B cell (primary cell): ENCODE results near the gene PRRX1. TPM values are rescaled to one million over a fixed set of nuclear protein-coding genes. Genes with fewer than 3 reads are reported as not detected.

Experiments
- ATAC-seq: fragments of 200-7000 bp; cut with Tn5 transposase; one replicate; pipeline ENCODE4 v1.10.0; 2021; ENCODE audit warnings: low read depth, mild to moderate bottlenecking, moderate number of reproducible peaks, moderate library complexity
- CTCF ChIA-PET: fragments of 350-600 bp; sonication (Branson Sonifier 250); formaldehyde crosslinking; loops from one replicate; lab custom pipeline; 2021; ENCODE audit warnings: antibody characterized with exemption, inconsistent platforms; lab: Charles Lee
- POLR2A ChIA-PET: fragments of 350-600 bp; sonication (Branson Sonifier 250); formaldehyde crosslinking; loops from one replicate; lab custom pipeline; 2021; ENCODE audit warnings: antibody characterized with exemption; lab: Charles Lee
- DNase-seq: peaks from one replicate; pipeline ENCODE4 v3.0.0; 2013
- H2AFZ ChIP-seq: 2 replicates; pipeline ENCODE4 v1.6.1; 2012; ENCODE audit warnings: mild to moderate bottlenecking, low read depth, low read length; ENCODE audit not compliant: insufficient read depth, poor library complexity, severe bottlenecking
- H3K27ac ChIP-seq, 2 donors: 1 replicate in 1 of 2; 2 replicates in 1 of 2; pipeline ENCODE4 v1.5.1; 2012 to 2013; ENCODE audit warnings: low read length in 2 of 2, mild to moderate bottlenecking in 2 of 2, moderate library complexity in 1 of 2
- H3K27me3 ChIP-seq, 4 experiments: fragments of 200-600 bp in 1 of 4; sonication (generic) in 1 of 4; replicated peaks in 1 of 4; 1 replicate in 2 of 4; 2 replicates in 2 of 4; pipeline versions ENCODE4 v1.6.1 to v1.7.0; 2013 to 2016; ENCODE audit warnings: low read length in 3 of 4, mild to moderate bottlenecking in 2 of 4, mixed read lengths in 1 of 4, moderate library complexity in 1 of 4; ENCODE audit not compliant: insufficient read depth in 4 of 4, control insufficient read depth in 3 of 4; ENCODE audit errors: control extremely low read depth in 1 of 4
- H3K36me3 ChIP-seq, 2 experiments: replicated peaks in 1 of 2; 1 replicate in 1 of 2; 2 replicates in 1 of 2; pipeline versions ENCODE4 v1.6.1 to v1.7.1; 2013; ENCODE audit warnings: low read length in 1 of 2; ENCODE audit not compliant: insufficient read depth in 2 of 2, control insufficient read depth in 1 of 2; ENCODE audit errors: control extremely low read depth in 1 of 2, extremely low read depth in 1 of 2
- H3K4me1 ChIP-seq, 2 donors: fragments of 200-600 bp in 1 of 2; sonication (generic) in 1 of 2; 1 replicate in 1 of 2; 2 replicates in 1 of 2; pipeline versions ENCODE4 v1.5.1 to v1.6.1; 2013 to 2017; ENCODE audit warnings: low read length in 2 of 2; ENCODE audit not compliant: control insufficient read depth in 2 of 2, insufficient read depth in 2 of 2
- H3K4me2 ChIP-seq: replicated peaks from 2 replicates; pipeline ENCODE3; 2012; ENCODE audit warnings: mild to moderate bottlenecking, low read depth, low read length; ENCODE audit not compliant: poor library complexity, severe bottlenecking
- H3K4me3 ChIP-seq, 5 experiments: fragments of 200-600 bp in 1 of 5; sonication (generic) in 1 of 5; 1 replicate in 3 of 5; 2 replicates in 2 of 5; pipeline versions ENCODE4 v1.5.1 to v1.7.0; 2011 to 2016; ENCODE audit warnings: low read length in 4 of 5, mild to moderate bottlenecking in 4 of 5, low read depth in 2 of 5, control low read depth in 1 of 5, moderate library complexity in 1 of 5; ENCODE audit not compliant: insufficient read depth in 1 of 5; ENCODE audit errors: control extremely low read depth in 1 of 5, extremely low read depth in 1 of 5
- H3K79me2 ChIP-seq: fragments of 200-600 bp; sonication (generic); one replicate; pipeline ENCODE4 v1.6.0; 2016; ENCODE audit warnings: low read length; ENCODE audit not compliant: control insufficient read depth, insufficient read depth
- H3K9ac ChIP-seq: fragments of 200-600 bp; sonication (generic); 2 replicates; pipeline ENCODE4 v1.6.1; 2017; ENCODE audit warnings: mild to moderate bottlenecking, low read length, moderate library complexity
- H3K9me3 ChIP-seq, 3 donors: one replicate each; pipeline versions ENCODE4 v1.6.1 to v1.7.1; 2013; ENCODE audit warnings: low read length in 2 of 3; ENCODE audit not compliant: control insufficient read depth in 2 of 3, insufficient read depth in 1 of 3; ENCODE audit errors: control extremely low read depth in 1 of 3
- H4K20me1 ChIP-seq: 2 replicates; pipeline ENCODE4 v1.6.0; 2012; ENCODE audit warnings: mild to moderate bottlenecking, low read length; ENCODE audit not compliant: insufficient read depth, control insufficient read depth, poor library complexity, severe bottlenecking
- H3K27ac Mint-ChIP-seq: one replicate; pipeline ENCODE4 v1.8.0; 2021; ENCODE audit warnings: mixed read lengths
- H3K27me3 Mint-ChIP-seq: one replicate; pipeline ENCODE4 v1.8.0; 2021; ENCODE audit warnings: mixed read lengths
- H3K4me1 Mint-ChIP-seq: one replicate; pipeline ENCODE4 v1.8.0; 2021; ENCODE audit warnings: mixed read lengths
- H3K4me3 Mint-ChIP-seq: one replicate; pipeline ENCODE4 v1.8.0; 2021; ENCODE audit warnings: mixed read lengths
- H3K9me3 Mint-ChIP-seq: one replicate; pipeline ENCODE4 v1.8.0; 2022; ENCODE audit warnings: mixed read lengths; ENCODE audit not compliant: insufficient read depth
- EZH2 ChIP-seq: IDR thresholded peaks from 2 replicates; pipeline ENCODE4 v1.6.1; 2012; ENCODE audit warnings: borderline replicate concordance, low read depth, mild to moderate bottlenecking, moderate library complexity, low read length; ENCODE audit not compliant: insufficient read depth, poor library complexity, severe bottlenecking
- WGBS: methylation state at CpG from one replicate; pipeline ENCODE4 v1.1.5; 2013; ENCODE audit warnings: missing lambda C conversion rate; ENCODE audit not compliant: insufficient coverage; 5-methylcytosine and 5-hydroxymethylcytosine counted together
- intact Hi-C: fragments of 100-400 bp; cut with micrococcal nuclease; formaldehyde crosslinking; loops from one replicate; pipeline ENCODE4 v1.10.0; 2022
- polyA plus RNA-seq: library from polyadenylated mRNA; depleted of rRNA; stranded (reverse); fragments of >200 nt; gene quantifications from 2 replicates; pipeline ENCODE4 v1.2.3, GENCODE V29; 2012
- total RNA-seq, 2 donors: library from RNA; stranded (reverse); fragments of 120-200 nt in 1 of 2; gene quantifications; 1 replicate in 1 of 2; 2 replicates in 1 of 2; pipeline versions ENCODE4 v1.2.3 to v1.2.4, GENCODE V29; 2013 to 2022
- TF ChIP-seq, protein P1 (sequence below): fragments of 200-600 bp; IDR thresholded peaks from one replicate; pipeline ENCODE4 v1.8.0; 2022; ENCODE audit warnings: antibody characterized with exemption, mild to moderate bottlenecking

PRRX1 gene
- total and polyA plus RNA-seq, 2 donors (not counting 1 experiment from before 2014, with no cell fraction given): not detected

DNA sequence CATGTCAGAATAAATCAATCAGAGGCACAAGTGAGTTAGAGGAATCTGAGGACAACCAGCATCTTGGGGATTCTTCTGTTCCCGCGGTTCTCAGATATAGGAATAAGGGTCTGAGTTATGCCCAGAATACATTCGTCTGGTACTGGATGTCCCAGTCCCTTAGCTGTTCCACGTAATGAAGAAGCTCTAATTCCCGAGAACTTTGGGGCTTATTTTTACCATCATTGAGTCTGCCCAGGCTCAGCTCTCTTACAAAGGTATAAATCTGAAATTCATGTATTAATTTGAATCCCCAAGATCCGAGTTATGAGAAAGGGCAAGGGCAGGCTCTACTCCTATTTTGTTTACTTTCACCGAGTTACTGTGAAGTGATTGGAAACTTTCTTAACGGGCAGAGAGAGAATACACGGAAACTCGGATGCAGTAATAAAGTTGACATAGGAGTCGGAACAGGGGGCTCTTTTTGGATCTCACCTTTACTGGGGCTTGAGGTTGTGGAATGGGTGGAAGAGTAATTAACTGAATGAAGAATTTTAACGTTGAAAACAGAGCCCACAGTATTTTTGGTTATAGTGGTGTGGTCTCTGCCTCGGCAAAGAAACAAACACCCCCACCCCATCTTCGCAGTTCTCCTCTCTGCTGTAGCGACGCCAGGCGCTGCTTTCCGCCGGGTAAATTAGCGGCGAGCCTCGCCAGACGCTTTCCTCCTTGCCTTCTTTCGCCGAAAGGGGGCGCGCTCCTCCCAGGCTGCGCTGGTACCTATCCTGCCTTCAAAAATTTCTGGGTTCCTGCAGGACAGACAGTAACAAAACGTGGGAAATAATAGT, 7.1 kb downstream of the PRRX1 start:
- ATAC-seq: no peak
- Histone ChIP-seq H3K4me1 (no peaks in the 10 kb centered on the region), H3K9me3 (peaks cover 0 to 9% (median 0%) of the 10 kb centered on the region in 3 donors), H3K27ac (no peak overlapping the region), H3K4me2 (no peak overlapping the region), H2AFZ (no peak overlapping the region), H3K36me3 (no peaks in the 10 kb centered on the region), H4K20me1 (no peaks in the 10 kb centered on the region), H3K27me3 (peaks cover 0 to 50% (median 28%) of the 10 kb centered on the region in 4 experiments), H3K9ac (no peak overlapping the region), H3K4me3 (no peak overlapping the region), H3K79me2 (no peaks in the 10 kb centered on the region)
- TF ChIP-seq EZH2: no peak
- TF ChIP-seq, protein P1, sequence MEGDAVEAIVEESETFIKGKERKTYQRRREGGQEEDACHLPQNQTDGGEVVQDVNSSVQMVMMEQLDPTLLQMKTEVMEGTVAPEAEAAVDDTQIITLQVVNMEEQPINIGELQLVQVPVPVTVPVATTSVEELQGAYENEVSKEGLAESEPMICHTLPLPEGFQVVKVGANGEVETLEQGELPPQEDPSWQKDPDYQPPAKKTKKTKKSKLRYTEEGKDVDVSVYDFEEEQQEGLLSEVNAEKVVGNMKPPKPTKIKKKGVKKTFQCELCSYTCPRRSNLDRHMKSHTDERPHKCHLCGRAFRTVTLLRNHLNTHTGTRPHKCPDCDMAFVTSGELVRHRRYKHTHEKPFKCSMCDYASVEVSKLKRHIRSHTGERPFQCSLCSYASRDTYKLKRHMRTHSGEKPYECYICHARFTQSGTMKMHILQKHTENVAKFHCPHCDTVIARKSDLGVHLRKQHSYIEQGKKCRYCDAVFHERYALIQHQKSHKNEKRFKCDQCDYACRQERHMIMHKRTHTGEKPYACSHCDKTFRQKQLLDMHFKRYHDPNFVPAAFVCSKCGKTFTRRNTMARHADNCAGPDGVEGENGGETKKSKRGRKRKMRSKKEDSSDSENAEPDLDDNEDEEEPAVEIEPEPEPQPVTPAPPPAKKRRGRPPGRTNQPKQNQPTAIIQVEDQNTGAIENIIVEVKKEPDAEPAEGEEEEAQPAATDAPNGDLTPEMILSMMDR: no peak
- intact Hi-C loops: no loop called here
- Mint-ChIP-seq H3K4me1 (peaks cover 4% of the 10 kb centered on the region), H3K27ac (no peak overlapping the region), H3K4me3 (no peak overlapping the region), H3K9me3 (no peaks in the 10 kb centered on the region), H3K27me3 (peaks cover 78% of the 10 kb centered on the region)
- WGBS: 8% methylated on average over 23 of the region's 29 CpGs
- DNase-seq: no peak
- POLR2A ChIA-PET: no interaction called here
- CTCF ChIA-PET: no interaction called here

DNA sequence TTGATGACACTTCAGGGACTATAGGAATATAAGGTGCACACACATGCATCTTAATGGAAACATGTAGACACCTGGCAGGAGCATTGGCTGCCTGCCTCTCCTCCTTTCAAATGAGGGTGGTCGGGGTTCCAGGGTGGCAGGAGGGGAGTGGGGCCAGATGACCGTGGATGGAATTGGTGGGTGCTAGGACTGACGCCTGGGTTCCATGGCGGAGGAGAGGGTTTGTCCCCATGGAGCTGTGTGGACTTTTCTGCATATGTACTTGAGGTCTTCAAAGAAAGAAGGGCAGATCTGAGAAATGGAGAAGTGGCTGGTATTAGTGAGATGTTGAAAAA, 7.7 kb downstream of the PRRX1 start:
- Mint-ChIP-seq H3K4me1 (peaks cover 4% of the 10 kb centered on the region), H3K27ac (no peak overlapping the region), H3K9me3 (no peaks in the 10 kb centered on the region), H3K27me3 (peaks cover 74% of the 10 kb centered on the region), H3K4me3 (no peak overlapping the region)
- DNase-seq (no peak), ATAC-seq (no peak)
- Histone ChIP-seq H3K79me2 (no peaks in the 10 kb centered on the region), H2AFZ (no peak overlapping the region), H3K4me1 (no peaks in the 10 kb centered on the region), H3K9ac (no peak overlapping the region), H4K20me1 (no peaks in the 10 kb centered on the region), H3K27ac (no peak overlapping the region), H3K4me2 (no peak overlapping the region), H3K9me3 (peaks cover 0 to 6% (median 0%) of the 10 kb centered on the region in 3 donors), H3K4me3 (no peak overlapping the region), H3K36me3 (no peaks in the 10 kb centered on the region), H3K27me3 (peaks cover 0 to 44% (median 26%) of the 10 kb centered on the region in 4 experiments)
- no peak for TF ChIP-seq EZH2
- TF ChIP-seq, protein P1: no peak
- POLR2A ChIA-PET: no interaction called here
- intact Hi-C loops: no loop called here
- 85% methylated on average over 4 of the region's 4 CpGs for WGBS
- CTCF ChIA-PET: no interaction called here
